ENCODE data around the gene ABLIM2. TPM values are rescaled to one million over a fixed set of nuclear protein-coding genes. Genes with fewer than 3 reads are reported as not detected.

Gene ABLIM2
- total and polyA plus RNA-seq, 2 experiments from 2014 or later, result 1.5 to 4.3 TPM

DNA sequence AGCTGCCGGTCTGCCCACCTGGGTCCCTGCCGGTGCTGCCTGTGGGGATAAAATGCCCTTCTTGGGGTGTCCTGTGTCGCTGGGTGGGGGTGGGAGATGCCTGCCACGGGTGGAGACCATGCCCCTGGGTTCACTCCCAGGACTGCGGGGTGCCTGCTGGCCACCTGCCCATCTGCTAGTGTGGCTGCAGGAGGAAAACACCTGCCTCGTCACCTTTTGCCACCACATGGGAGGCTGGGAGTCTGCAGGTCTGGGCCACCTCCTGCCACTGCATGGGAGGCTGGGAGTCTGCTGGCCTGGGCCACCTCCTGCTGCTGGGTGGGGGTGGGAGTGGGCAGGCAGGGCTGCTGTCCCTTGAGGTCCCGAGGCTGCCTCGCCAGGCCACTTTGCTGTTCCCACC lies 160.2 kb downstream of the ABLIM2 start (continued):
- TF ChIP-seq, protein P1, sequence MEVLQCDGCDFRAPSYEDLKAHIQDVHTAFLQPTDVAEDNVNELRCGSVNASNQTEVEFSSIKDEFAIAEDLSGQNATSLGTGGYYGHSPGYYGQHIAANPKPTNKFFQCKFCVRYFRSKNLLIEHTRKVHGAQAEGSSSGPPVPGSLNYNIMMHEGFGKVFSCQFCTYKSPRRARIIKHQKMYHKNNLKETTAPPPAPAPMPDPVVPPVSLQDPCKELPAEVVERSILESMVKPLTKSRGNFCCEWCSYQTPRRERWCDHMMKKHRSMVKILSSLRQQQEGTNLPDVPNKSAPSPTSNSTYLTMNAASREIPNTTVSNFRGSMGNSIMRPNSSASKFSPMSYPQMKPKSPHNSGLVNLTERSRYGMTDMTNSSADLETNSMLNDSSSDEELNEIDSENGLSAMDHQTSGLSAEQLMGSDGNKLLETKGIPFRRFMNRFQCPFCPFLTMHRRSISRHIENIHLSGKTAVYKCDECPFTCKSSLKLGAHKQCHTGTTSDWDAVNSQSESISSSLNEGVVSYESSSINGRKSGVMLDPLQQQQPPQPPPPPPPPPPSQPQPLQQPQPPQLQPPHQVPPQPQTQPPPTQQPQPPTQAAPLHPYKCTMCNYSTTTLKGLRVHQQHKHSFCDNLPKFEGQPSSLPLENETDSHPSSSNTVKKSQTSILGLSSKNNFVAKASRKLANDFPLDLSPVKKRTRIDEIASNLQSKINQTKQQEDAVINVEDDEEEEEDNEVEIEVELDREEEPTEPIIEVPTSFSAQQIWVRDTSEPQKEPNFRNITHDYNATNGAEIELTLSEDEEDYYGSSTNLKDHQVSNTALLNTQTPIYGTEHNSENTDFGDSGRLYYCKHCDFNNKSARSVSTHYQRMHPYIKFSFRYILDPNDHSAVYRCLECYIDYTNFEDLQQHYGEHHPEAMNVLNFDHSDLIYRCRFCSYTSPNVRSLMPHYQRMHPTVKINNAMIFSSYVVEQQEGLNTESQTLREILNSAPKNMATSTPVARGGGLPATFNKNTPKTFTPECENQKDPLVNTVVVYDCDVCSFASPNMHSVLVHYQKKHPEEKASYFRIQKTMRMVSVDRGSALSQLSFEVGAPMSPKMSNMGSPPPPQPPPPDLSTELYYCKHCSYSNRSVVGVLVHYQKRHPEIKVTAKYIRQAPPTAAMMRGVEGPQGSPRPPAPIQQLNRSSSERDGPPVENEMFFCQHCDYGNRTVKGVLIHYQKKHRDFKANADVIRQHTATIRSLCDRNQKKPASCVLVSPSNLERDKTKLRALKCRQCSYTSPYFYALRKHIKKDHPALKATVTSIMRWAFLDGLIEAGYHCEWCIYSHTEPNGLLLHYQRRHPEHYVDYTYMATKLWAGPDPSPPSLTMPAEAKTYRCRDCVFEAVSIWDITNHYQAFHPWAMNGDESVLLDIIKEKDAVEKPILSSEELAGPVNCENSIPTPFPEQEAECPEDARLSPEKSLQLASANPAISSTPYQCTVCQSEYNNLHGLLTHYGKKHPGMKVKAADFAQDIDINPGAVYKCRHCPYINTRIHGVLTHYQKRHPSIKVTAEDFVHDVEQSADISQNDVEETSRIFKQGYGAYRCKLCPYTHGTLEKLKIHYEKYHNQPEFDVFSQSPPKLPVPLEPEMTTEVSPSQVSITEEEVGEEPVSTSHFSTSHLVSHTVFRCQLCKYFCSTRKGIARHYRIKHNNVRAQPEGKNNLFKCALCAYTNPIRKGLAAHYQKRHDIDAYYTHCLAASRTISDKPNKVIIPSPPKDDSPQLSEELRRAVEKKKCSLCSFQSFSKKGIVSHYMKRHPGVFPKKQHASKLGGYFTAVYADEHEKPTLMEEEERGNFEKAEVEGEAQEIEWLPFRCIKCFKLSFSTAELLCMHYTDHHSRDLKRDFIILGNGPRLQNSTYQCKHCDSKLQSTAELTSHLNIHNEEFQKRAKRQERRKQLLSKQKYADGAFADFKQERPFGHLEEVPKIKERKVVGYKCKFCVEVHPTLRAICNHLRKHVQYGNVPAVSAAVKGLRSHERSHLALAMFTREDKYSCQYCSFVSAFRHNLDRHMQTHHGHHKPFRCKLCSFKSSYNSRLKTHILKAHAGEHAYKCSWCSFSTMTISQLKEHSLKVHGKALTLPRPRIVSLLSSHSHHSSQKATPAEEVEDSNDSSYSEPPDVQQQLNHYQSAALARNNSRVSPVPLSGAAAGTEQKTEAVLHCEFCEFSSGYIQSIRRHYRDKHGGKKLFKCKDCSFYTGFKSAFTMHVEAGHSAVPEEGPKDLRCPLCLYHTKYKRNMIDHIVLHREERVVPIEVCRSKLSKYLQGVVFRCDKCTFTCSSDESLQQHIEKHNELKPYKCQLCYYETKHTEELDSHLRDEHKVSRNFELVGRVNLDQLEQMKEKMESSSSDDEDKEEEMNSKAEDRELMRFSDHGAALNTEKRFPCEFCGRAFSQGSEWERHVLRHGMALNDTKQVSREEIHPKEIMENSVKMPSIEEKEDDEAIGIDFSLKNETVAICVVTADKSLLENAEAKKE (CRISPR knock-in tag; IDR thresholded peaks at IDR 0.05), result no peak
- TF ChIP-seq, protein P2, sequence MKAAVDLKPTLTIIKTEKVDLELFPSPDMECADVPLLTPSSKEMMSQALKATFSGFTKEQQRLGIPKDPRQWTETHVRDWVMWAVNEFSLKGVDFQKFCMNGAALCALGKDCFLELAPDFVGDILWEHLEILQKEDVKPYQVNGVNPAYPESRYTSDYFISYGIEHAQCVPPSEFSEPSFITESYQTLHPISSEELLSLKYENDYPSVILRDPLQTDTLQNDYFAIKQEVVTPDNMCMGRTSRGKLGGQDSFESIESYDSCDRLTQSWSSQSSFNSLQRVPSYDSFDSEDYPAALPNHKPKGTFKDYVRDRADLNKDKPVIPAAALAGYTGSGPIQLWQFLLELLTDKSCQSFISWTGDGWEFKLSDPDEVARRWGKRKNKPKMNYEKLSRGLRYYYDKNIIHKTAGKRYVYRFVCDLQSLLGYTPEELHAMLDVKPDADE (IDR thresholded peaks at IDR 0.05), result no peak
- TF ChIP-seq EZH2 (IDR thresholded peaks at IDR 0.05; ENCODE audit: low read depth, unreplicated experiment), result no peak
- TF ChIP-seq, protein P3, sequence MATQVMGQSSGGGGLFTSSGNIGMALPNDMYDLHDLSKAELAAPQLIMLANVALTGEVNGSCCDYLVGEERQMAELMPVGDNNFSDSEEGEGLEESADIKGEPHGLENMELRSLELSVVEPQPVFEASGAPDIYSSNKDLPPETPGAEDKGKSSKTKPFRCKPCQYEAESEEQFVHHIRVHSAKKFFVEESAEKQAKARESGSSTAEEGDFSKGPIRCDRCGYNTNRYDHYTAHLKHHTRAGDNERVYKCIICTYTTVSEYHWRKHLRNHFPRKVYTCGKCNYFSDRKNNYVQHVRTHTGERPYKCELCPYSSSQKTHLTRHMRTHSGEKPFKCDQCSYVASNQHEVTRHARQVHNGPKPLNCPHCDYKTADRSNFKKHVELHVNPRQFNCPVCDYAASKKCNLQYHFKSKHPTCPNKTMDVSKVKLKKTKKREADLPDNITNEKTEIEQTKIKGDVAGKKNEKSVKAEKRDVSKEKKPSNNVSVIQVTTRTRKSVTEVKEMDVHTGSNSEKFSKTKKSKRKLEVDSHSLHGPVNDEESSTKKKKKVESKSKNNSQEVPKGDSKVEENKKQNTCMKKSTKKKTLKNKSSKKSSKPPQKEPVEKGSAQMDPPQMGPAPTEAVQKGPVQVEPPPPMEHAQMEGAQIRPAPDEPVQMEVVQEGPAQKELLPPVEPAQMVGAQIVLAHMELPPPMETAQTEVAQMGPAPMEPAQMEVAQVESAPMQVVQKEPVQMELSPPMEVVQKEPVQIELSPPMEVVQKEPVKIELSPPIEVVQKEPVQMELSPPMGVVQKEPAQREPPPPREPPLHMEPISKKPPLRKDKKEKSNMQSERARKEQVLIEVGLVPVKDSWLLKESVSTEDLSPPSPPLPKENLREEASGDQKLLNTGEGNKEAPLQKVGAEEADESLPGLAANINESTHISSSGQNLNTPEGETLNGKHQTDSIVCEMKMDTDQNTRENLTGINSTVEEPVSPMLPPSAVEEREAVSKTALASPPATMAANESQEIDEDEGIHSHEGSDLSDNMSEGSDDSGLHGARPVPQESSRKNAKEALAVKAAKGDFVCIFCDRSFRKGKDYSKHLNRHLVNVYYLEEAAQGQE (IDR thresholded peaks at IDR 0.05; ENCODE audit: unreplicated experiment), result no peak

DNA sequence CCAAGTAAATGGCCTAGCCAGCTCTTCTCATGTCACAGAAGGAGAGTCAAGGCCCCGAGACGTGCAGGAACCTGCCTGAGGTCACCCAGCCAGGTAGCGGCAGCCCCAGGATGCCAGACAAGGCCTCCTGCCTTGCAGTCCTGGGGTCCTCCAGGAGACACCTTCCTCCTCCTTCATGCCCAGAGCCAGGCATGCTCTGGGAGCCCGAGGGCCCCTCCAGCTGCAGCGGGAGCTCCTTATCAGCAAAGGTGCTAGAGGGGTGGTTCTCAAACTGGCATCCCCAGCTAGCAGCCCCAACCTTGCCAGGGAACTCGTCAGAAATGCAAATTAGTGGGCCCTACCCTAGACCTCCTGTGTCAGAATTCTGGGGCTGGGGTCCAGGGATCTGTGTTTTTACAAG lies 162.7 kb downstream of the ABLIM2 start:
- Histone ChIP-seq H3K4me1 (ENCODE audit: insufficient read depth) (no peaks in the 10 kb centered on the region), H3K27me3 (ENCODE audit: insufficient read depth) (no peaks in the 10 kb centered on the region), H3F3A (replicated peaks; ENCODE audit: low read depth) (no peaks in the 10 kb centered on the region), H3K79me2 (replicated peaks; ENCODE audit: insufficient read depth) (no peaks in the 10 kb centered on the region), H3K4me2 (no peak overlapping the region), H4K20me1 (replicated peaks; ENCODE audit: insufficient read depth) (no peaks in the 10 kb centered on the region), H3K27ac (ENCODE audit: low read depth) (no peak overlapping the region), H2AFZ (no peak overlapping the region), H3K4me3 (no peak overlapping the region), H3K9me2 (ENCODE audit: insufficient read depth) (no peaks in the 10 kb centered on the region), H3K36me3 (ENCODE audit: insufficient read depth) (no peaks in the 10 kb centered on the region)
- H3K27me3 Mint-ChIP-seq (ENCODE audit: insufficient read depth, low read depth, poor library complexity), result peaks cover 10% of the 10 kb centered on the region
- DNase-seq (ENCODE audit: low spot score), result no peak
- H3K36me3 Mint-ChIP-seq (ENCODE audit: low read depth), result no peaks in the 10 kb centered on the region
- H3K4me3 Mint-ChIP-seq, result no peak overlapping the region
- H3K4me1 Mint-ChIP-seq, result peaks cover 9% of the 10 kb centered on the region
- no peaks in the 10 kb centered on the region for H3K9me3 Mint-ChIP-seq
- no peak for ATAC-seq
- H3K27ac Mint-ChIP-seq, result no peak overlapping the region
- TF ChIP-seq POLR2AphosphoS5 (IDR thresholded peaks at IDR 0.05; ENCODE audit: low read depth), result no peak
- TF ChIP-seq, protein P2 (IDR thresholded peaks at IDR 0.05), result no peak
- no peak for TF ChIP-seq NANOG (IDR thresholded peaks at IDR 0.05; ENCODE audit: borderline replicate concordance)
- TF ChIP-seq, protein P3 (IDR thresholded peaks at IDR 0.05; ENCODE audit: unreplicated experiment), result no peak
- no peak for TF ChIP-seq JUNB (IDR thresholded peaks at IDR 0.05; ENCODE audit: unreplicated experiment)
- no peak for TF ChIP-seq ZNF114 (CRISPR knock-in tag; IDR thresholded peaks at IDR 0.05)
- no peak for TF ChIP-seq CREB1 (CRISPR knock-in tag; IDR thresholded peaks at IDR 0.05; ENCODE audit: low read depth)
- no peak for TF ChIP-seq STAT1 (IDR thresholded peaks at IDR 0.05; ENCODE audit: unreplicated experiment)
